SK-N-SH treated with all-trans-retinoic acid at 6 μM for 48 hours (cell line): Measurements from ENCODE around the gene CCDC183.
A peak's percentile ranks its signal among the peaks of the same experiment; 100 is the strongest.

Experiments used
- ATAC-seq: fragments of 200-7000 bp; cut with Tn5 transposase; 3 replicates; pipeline ENCODE4 v1.9.1; 2020; ENCODE audit warnings: mild to moderate bottlenecking, moderate library complexity
- BACH2 ChIP-seq: fragments of 250-450 bp; sonication (Bioruptor Pico); IDR thresholded peaks from 2 replicates; pipeline ENCODE4 v1.9.0; 2021; ENCODE audit warnings: mild to moderate bottlenecking, borderline replicate concordance
- CSDC2 ChIP-seq: fragments of 250-450 bp; sonication (Bioruptor Pico); IDR thresholded peaks from 2 replicates; pipeline ENCODE4 v1.5.0; 2020; ENCODE audit warnings: mild to moderate bottlenecking, moderate library complexity
- ESRRG ChIP-seq: fragments of 250-450 bp; sonication (Bioruptor Pico); IDR thresholded peaks from 2 replicates; pipeline ENCODE4 v1.6.1; 2021; ENCODE audit warnings: mild to moderate bottlenecking
- GLIS3 ChIP-seq: fragments of 250-450 bp; sonication (Bioruptor Pico); IDR thresholded peaks from 2 replicates; pipeline ENCODE4 v1.5.0; 2020; ENCODE audit warnings: mild to moderate bottlenecking, moderate library complexity
- ISL1 ChIP-seq: fragments of 250-450 bp; sonication (Bioruptor Pico); IDR thresholded peaks from 2 replicates; pipeline ENCODE4 v2.1.2; 2022; ENCODE audit warnings: mild to moderate bottlenecking, moderate library complexity
- OSR1 ChIP-seq: fragments of 250-450 bp; sonication (Bioruptor Pico); IDR thresholded peaks from 2 replicates; pipeline ENCODE4 v1.8.0; 2022; ENCODE audit warnings: moderate library complexity, mild to moderate bottlenecking, inconsistent platforms
- RARB ChIP-seq: fragments of 250-450 bp; sonication (Bioruptor Pico); IDR thresholded peaks from 2 replicates; pipeline ENCODE4 v1.8.0; 2021; ENCODE audit warnings: mild to moderate bottlenecking, moderate library complexity
- SNAI2 ChIP-seq: fragments of 250-450 bp; sonication (Bioruptor Pico); IDR thresholded peaks from 2 replicates; pipeline ENCODE4 v1.5.0; 2020; ENCODE audit warnings: mild to moderate bottlenecking, moderate library complexity
- TCF4 ChIP-seq: fragments of 250-450 bp; sonication (Bioruptor Pico); IDR thresholded peaks from 2 replicates; pipeline ENCODE4 v1.8.0; 2021; ENCODE audit warnings: mild to moderate bottlenecking, moderate library complexity, borderline replicate concordance
- ZC3H10 ChIP-seq: fragments of 250-450 bp; sonication (Bioruptor Pico); IDR thresholded peaks from 2 replicates; pipeline ENCODE4 v1.5.1; 2021; ENCODE audit warnings: mild to moderate bottlenecking, moderate library complexity
- ZFP3 ChIP-seq: fragments of 250-450 bp; sonication (Bioruptor Pico); IDR thresholded peaks from 2 replicates; pipeline ENCODE4 v1.5.0; 2020; ENCODE audit warnings: mild to moderate bottlenecking, moderate library complexity
- ZFP30 ChIP-seq: fragments of 450-650 bp; formaldehyde crosslinking; IDR thresholded peaks from 2 replicates; pipeline ENCODE4 v1.5.0; 2022; ENCODE audit warnings: mild to moderate bottlenecking, moderate library complexity
- ZNF70 ChIP-seq: fragments of 450-650 bp; formaldehyde crosslinking; IDR thresholded peaks from 2 replicates; pipeline ENCODE4 v1.5.0; 2020; ENCODE audit warnings: mild to moderate bottlenecking, moderate library complexity
- ZNF8 ChIP-seq: fragments of 450-650 bp; formaldehyde crosslinking; IDR thresholded peaks from 2 replicates; pipeline ENCODE4 v1.5.0; 2020; ENCODE audit warnings: mild to moderate bottlenecking, moderate library complexity
- TF ChIP-seq, protein P1 (sequence below): fragments of 250-450 bp; sonication (Bioruptor Pico); IDR thresholded peaks from 2 replicates; pipeline ENCODE4 v1.8.0; 2021; ENCODE audit warnings: low read depth, mild to moderate bottlenecking, moderate library complexity, borderline replicate concordance
- TF ChIP-seq, protein P2 (sequence below): fragments of 250-450 bp; sonication (Bioruptor Pico); IDR thresholded peaks from 2 replicates; pipeline ENCODE4 v1.8.0; 2020; ENCODE audit warnings: mild to moderate bottlenecking, moderate library complexity, borderline replicate concordance
- TF ChIP-seq, protein P3 (sequence below): fragments of 250-450 bp; sonication (Bioruptor Pico); IDR thresholded peaks from 2 replicates; pipeline ENCODE4 v1.5.1; 2021; ENCODE audit warnings: mild to moderate bottlenecking, moderate library complexity

The CCDC183 gene

DNA sequence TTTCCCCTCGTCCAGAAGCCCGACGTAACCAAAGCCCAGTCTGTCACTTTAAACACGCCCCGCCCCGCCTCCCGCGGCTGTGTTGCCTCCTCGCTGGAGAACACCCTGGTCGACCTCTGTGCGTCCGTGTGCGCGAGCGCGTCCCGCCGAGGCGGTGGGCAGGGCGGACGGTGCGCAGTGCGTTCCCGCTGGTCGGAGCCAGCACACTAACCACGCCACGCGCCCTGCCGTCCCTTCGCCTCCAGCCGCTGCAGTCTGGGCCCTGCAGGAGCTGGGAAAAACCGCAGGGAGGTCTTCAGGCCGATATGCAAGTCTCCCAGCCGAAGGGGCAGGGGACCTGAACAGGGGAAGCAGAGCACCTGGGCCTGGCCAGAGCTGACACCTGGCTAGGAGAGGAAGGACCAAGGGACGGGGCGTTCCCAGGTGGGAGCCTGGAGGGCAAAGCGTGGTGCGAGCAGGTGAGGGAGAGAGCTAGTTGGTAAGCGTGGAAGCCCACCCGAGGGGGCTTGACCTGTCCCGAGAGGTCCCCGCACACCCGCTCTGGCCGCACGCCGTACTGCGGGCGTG is 51.8 kb downstream of the CCDC183 start:
- TF ChIP-seq, protein P1, sequence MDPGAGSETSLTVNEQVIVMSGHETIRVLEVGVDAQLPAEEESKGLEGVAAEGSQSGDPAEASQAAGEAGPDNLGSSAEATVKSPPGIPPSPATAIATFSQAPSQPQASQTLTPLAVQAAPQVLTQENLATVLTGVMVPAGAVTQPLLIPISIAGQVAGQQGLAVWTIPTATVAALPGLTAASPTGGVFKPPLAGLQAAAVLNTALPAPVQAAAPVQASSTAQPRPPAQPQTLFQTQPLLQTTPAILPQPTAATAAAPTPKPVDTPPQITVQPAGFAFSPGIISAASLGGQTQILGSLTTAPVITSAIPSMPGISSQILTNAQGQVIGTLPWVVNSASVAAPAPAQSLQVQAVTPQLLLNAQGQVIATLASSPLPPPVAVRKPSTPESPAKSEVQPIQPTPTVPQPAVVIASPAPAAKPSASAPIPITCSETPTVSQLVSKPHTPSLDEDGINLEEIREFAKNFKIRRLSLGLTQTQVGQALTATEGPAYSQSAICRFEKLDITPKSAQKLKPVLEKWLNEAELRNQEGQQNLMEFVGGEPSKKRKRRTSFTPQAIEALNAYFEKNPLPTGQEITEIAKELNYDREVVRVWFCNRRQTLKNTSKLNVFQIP (CRISPR knock-in tag) = no peak
- no peak for TF ChIP-seq ZFP3
- ATAC-seq = peak; percentile 66

DNA sequence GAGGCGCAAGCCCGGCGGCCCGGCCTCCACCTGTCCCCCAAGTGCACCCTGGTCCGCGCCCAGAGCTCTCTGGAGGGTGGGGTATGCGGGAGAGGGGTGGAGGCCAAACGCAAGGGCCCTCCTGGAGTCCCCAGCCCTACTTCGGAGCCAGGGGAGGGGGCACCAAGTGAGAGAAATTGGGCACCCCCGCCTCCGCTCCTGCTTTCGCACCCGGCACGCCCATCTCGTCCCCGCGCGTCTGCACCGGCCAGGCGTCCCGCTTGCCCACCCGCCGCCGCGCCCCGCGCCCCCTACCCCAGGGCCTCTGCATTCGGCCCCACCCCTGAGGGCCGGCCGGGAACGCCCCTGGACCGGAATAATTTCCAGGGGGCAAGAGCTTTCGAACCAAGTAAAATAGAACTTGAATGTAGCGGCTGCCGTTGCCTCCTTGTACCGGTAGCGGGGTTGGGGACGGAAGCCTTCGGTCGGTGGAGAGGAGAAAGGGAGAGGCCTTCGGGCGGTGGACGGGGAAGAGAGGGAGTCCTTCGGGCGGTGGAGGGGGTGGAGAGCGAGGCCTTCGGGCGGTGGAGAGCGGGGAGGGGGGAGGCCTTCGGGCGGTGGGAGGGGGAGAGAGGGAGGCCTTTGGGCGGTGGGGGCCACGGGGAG is 52.4 kb downstream of the CCDC183 start:
- ATAC-seq = peak; percentile 12
- no peak for TF ChIP-seq RARB (CRISPR knock-in tag)
- TF ChIP-seq, protein P1 (CRISPR knock-in tag) = no peak
- TF ChIP-seq, protein P2, sequence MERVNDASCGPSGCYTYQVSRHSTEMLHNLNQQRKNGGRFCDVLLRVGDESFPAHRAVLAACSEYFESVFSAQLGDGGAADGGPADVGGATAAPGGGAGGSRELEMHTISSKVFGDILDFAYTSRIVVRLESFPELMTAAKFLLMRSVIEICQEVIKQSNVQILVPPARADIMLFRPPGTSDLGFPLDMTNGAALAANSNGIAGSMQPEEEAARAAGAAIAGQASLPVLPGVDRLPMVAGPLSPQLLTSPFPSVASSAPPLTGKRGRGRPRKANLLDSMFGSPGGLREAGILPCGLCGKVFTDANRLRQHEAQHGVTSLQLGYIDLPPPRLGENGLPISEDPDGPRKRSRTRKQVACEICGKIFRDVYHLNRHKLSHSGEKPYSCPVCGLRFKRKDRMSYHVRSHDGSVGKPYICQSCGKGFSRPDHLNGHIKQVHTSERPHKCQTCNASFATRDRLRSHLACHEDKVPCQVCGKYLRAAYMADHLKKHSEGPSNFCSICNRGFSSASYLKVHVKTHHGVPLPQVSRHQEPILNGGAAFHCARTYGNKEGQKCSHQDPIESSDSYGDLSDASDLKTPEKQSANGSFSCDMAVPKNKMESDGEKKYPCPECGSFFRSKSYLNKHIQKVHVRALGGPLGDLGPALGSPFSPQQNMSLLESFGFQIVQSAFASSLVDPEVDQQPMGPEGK = no peak
- no peak for TF ChIP-seq ZFP3
- TF ChIP-seq OSR1 (CRISPR knock-in tag) = no peak
- TF ChIP-seq ISL1 (CRISPR knock-in tag) = no peak
- no peak for TF ChIP-seq BACH2
- TF ChIP-seq, protein P3, sequence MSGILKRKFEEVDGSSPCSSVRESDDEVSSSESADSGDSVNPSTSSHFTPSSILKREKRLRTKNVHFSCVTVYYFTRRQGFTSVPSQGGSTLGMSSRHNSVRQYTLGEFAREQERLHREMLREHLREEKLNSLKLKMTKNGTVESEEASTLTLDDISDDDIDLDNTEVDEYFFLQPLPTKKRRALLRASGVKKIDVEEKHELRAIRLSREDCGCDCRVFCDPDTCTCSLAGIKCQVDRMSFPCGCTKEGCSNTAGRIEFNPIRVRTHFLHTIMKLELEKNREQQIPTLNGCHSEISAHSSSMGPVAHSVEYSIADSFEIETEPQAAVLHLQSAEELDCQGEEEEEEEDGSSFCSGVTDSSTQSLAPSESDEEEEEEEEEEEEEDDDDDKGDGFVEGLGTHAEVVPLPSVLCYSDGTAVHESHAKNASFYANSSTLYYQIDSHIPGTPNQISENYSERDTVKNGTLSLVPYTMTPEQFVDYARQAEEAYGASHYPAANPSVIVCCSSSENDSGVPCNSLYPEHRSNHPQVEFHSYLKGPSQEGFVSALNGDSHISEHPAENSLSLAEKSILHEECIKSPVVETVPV (CRISPR knock-in tag) = no peak
- no peak for TF ChIP-seq CSDC2
- no peak for TF ChIP-seq ZNF70
- no peak for TF ChIP-seq TCF4 (CRISPR knock-in tag)
- no peak for TF ChIP-seq ESRRG (CRISPR knock-in tag)
- no peak for TF ChIP-seq ZC3H10 (CRISPR knock-in tag)
- TF ChIP-seq ZNF8 (CRISPR knock-in tag) = no peak

DNA sequence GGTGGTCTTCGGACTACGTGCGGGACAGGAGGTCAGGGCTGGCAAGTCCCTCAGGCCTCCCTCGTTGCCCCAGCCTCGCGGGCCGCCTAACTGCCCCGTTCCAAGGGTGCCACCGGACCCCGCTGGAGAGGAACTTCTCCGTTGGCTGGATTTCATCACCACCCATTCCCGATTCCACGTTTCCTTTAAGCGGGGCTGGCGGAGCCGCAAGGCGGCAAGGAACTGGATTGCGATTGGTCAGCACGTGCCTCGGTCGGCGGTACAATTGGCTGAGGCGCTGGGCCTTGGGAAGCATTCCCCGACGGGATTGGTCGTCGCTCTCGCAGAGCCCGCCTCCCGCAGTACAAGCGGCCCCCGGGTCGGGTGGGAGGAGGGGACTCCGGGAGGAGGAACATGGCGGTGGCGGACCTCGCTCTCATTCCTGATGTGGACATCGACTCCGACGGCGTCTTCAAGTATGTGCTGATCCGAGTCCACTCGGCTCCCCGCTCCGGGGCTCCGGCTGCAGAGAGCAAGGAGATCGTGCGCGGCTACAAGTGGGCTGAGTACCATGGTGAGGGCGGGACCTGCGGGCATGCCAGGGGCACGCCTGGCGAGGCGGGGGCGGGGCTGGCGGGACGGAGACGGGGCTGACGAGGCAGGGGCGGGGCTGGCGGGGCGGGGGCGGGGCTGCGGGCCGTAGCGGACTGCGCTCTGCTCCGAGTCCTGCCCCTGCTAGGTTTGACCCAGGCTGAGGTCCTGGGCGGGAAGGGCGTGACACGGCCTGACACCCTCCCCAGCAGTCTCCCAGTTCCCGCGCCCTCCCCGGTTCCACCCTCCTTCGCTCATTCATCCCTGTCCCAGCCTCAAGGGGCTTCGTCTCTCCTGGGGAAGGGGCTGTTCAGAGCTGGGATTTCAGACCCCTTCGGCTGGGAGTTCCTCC is 53.2 kb downstream of the CCDC183 start, which contains the start of gene PHPT1:
PHPT1 (plus strand) TSS at position 372 of the 922 bp plus-strand sequence; CDS start at position 394, 22 bp downstream.
- peak; percentile 80 for ATAC-seq
- TF ChIP-seq ZNF70 (peak; percentile 33; the same call in 1 of the 2 replicates), SNAI2 (CRISPR knock-in tag) (no peak)
- TF ChIP-seq, protein P2 = 0 out of 2 replicates have a peak, but pooled peaks have one; percentile 19

DNA sequence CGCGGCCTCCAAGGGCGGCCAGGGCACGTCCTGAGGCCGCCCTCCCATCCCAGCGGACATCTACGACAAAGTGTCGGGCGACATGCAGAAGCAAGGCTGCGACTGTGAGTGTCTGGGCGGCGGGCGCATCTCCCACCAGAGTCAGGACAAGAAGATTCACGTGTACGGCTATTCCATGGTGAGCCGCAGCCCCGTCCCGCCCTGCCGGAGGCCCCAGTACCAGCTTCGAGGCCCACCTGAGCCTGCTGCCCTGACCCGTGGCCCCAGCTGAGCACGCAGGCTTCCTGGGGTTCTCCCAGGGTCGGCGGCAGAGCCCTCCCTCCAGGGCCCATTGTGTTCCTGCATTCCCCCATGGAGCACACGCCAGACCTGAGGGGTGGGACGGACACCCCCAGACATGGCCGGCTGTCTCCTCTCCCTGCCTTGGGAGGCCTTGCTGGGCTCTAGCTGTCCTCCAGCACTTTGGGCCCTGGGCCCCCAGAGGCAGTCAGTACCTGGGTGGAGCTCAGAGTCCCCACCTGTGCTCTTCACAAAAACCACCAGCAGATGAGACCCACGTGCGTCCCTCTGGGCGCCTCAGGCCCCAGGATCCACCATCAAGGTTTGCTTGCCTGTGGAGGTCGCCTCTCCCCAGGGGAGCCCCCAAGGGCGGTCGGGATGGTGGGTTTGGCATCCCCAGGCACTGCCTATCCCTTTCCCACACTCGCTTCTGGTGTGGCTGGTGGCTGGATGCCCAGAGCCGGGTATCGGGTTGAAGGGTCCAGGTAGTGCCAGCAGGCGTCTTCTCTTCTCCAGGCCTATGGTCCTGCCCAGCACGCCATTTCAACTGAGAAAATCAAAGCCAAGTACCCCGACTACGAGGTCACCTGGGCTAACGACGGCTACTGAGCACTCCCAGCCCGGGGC is 54.1 kb downstream of the CCDC183 start:
- ATAC-seq = no peak
- TF ChIP-seq ZNF70 (no peak), RARB (CRISPR knock-in tag) (no peak), GLIS3 (no peak), ZFP30 (CRISPR knock-in tag) (no peak), ZNF8 (CRISPR knock-in tag) (no peak), ZC3H10 (CRISPR knock-in tag) (no peak)
- TF ChIP-seq, protein P3 (CRISPR knock-in tag) = no peak
- TF ChIP-seq, protein P2 = no peak
- TF ChIP-seq, protein P1 (CRISPR knock-in tag) = no peak
